HEK293T (cell line): ENCODE results near the gene CTNNBIP1.

Experiments used
- CTCF ChIA-PET: fragments of 350-600 bp; formaldehyde crosslinking; extraction: SDS; loops from one replicate; lab custom pipeline; 2021; ENCODE audit warnings: antibody characterized with exemption, inconsistent platforms; lab: Yijun Ruan, JAX
- POLR2A ChIA-PET: fragments of 350-600 bp; formaldehyde crosslinking; extraction: SDS; loops from one replicate; lab custom pipeline; 2020; ENCODE audit warnings: antibody characterized with exemption, inconsistent platforms; lab: Yijun Ruan, JAX
- DNase-seq: peaks from one replicate; pipeline ENCODE4 v3.0.0; 2012; ENCODE audit warnings: mixed read lengths; ENCODE audit errors: extremely low spot score
- ARNT ChIP-seq: fragments of 450-650 bp; IDR thresholded peaks from 2 replicates; pipeline ENCODE4 v1.6.1; 2017; ENCODE audit warnings: mild to moderate bottlenecking
- BHLHE40 ChIP-seq: fragments of 450-650 bp; IDR thresholded peaks from 2 replicates; pipeline ENCODE4 v1.6.1; 2016; ENCODE audit warnings: mild to moderate bottlenecking, moderate library complexity, borderline replicate concordance
- CTBP1 ChIP-seq: fragments of 450-650 bp; IDR thresholded peaks from 2 replicates; pipeline ENCODE4 v1.6.1; 2016; ENCODE audit warnings: borderline replicate concordance
- ELF4 ChIP-seq: fragments of 450-650 bp; IDR thresholded peaks from 2 replicates; pipeline ENCODE4 v1.6.1; 2017; ENCODE audit warnings: antibody characterized with exemption
- FOXA1 ChIP-seq: fragments of 450-650 bp; IDR thresholded peaks from 2 replicates; pipeline ENCODE4 v1.6.1; 2016; ENCODE audit warnings: mild to moderate bottlenecking
- FOXK2 ChIP-seq: fragments of 450-650 bp; IDR thresholded peaks from 2 replicates; pipeline ENCODE4 v1.6.1; 2016; ENCODE audit warnings: mild to moderate bottlenecking
- FOXM1 ChIP-seq: fragments of 450-650 bp; IDR thresholded peaks from 2 replicates; pipeline ENCODE4 v1.6.1; 2017; ENCODE audit warnings: mild to moderate bottlenecking, borderline replicate concordance
- HDGF ChIP-seq: fragments of 450-650 bp; IDR thresholded peaks from 2 replicates; pipeline ENCODE4 v1.6.1; 2017; ENCODE audit warnings: antibody characterized with exemption, borderline replicate concordance
- L3MBTL2 ChIP-seq: fragments of 450-650 bp; conservative IDR thresholded peaks from 2 replicates; pipeline ENCODE4 v1.6.1; 2016; ENCODE audit warnings: mild to moderate bottlenecking
- LEF1 ChIP-seq: fragments of 450-650 bp; IDR thresholded peaks from 2 replicates; pipeline ENCODE4 v1.6.1; 2017; ENCODE audit warnings: mild to moderate bottlenecking, borderline replicate concordance
- NFRKB ChIP-seq: fragments of 450-650 bp; IDR thresholded peaks from 2 replicates; pipeline ENCODE4 v1.6.1; 2016; ENCODE audit warnings: mild to moderate bottlenecking, moderate library complexity
- SP1 ChIP-seq: fragments of 450-650 bp; IDR thresholded peaks from 2 replicates; pipeline ENCODE4 v1.6.1; 2017
- SUZ12 ChIP-seq: fragments of 450-650 bp; IDR thresholded peaks from 2 replicates; pipeline ENCODE4 v1.6.1; 2016; ENCODE audit warnings: mild to moderate bottlenecking
- TARDBP ChIP-seq: fragments of 450-650 bp; IDR thresholded peaks from 2 replicates; pipeline ENCODE4 v1.6.1; 2016
- ZNF384 ChIP-seq: fragments of 450-650 bp; IDR thresholded peaks from 2 replicates; pipeline ENCODE4 v1.6.1; 2016
- TF ChIP-seq, protein P1 (sequence below): fragments of 450-650 bp; IDR thresholded peaks from 2 replicates; pipeline ENCODE4 v1.6.1; 2016

CTNNBIP1 gene

DNA sequence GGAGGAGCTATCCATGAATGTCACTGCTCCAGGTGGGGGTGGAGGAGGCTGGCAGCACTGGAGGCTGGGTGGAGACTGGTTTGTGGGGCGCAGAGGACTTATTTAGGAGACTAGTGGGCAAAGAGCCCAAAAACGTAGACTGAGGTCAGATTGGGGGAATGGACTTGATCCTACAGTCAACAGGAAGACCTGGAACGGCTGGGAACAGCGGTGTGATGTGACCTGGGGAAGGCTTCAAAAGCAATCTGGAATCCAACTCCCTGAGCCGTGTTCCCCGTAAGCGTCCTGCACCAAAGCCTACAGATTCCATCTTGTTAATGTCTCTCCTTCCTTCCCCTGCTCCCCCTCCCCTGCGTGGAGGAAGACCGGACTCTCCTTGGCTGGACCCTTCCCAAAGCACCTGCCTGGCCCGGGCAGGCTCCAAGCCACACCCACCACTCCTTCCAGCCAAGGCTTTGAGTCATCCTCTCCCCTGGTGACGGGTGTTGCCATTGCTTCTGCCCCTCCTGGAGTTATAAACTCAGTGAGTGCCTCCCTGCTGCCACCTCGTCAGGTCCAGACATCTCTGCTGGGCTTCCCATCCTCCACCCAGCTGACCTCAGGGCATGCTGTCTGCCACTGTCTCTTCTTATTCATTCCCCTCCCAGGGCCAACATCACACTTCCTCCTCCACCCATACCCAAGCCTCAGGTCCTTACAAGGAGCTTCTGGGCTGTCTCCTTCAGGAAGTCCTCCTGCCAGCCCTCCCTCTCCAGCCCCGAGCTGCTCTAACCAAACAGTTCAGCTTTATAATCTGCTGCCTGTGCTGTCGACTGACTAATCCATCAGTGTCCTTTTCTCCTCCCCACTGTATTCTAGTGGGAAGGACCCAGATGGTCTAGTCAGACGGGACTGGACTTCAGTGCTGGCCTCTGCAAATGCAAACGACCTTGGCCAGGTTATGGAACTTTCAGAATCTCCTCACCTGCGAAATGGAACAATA, 84.7 kb downstream of the CTNNBIP1 start:
- peak; percentile 45 for DNase-seq
- ChIA-PET CTCF (interaction anchor here (1.2 kb wide), 1 partner anchor 210 kb away, joined by 3 read pairs; no protein-coding TSS in a partner anchor), POLR2A (no interaction called here)
- TF ChIP-seq HDGF: no peak
- TF ChIP-seq FOXA1: no peak
- no peak for TF ChIP-seq SP1
- no peak for TF ChIP-seq FOXK2
- TF ChIP-seq SUZ12: no peak
- TF ChIP-seq ARNT: no peak
- TF ChIP-seq NFRKB: no peak
- TF ChIP-seq, protein P1, sequence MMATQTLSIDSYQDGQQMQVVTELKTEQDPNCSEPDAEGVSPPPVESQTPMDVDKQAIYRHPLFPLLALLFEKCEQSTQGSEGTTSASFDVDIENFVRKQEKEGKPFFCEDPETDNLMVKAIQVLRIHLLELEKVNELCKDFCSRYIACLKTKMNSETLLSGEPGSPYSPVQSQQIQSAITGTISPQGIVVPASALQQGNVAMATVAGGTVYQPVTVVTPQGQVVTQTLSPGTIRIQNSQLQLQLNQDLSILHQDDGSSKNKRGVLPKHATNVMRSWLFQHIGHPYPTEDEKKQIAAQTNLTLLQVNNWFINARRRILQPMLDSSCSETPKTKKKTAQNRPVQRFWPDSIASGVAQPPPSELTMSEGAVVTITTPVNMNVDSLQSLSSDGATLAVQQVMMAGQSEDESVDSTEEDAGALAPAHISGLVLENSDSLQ: no peak
- TF ChIP-seq TARDBP: no peak
- no peak for TF ChIP-seq ELF4
- no peak for TF ChIP-seq BHLHE40
- TF ChIP-seq L3MBTL2: no peak
- no peak for TF ChIP-seq FOXM1
- no peak for TF ChIP-seq ZNF384
- no peak for TF ChIP-seq CTBP1
- TF ChIP-seq LEF1: no peak

DNA sequence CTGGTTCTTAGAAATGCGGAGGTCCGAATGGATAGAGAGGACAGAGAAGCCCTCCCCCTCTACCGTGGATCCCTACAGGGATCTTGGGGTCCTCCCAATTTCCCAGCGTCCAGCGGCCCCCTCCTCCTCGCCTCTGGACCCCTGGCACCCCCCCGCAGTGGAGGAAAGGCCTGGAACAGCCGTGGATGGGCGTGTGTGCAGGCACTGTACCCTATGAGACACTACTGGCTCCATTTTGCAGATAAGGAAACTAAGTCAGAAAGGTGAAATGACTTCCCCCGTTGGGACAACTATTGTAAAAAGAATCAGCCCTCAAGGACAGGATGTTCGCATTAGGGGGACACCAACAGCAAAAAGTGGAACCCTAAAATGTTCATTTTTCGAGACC, 85.4 kb downstream of the CTNNBIP1 start:
- DNase-seq: no peak
- ChIA-PET CTCF (no interaction called here), POLR2A (no interaction called here)
- TF ChIP-seq NFRKB (no peak), FOXA1 (no peak), CTBP1 (no peak), FOXM1 (no peak), LEF1 (no peak), L3MBTL2 (no peak), HDGF (no peak), TARDBP (no peak), ZNF384 (no peak), ARNT (no peak), FOXK2 (no peak), BHLHE40 (no peak), ELF4 (no peak), SP1 (no peak), SUZ12 (no peak)
- TF ChIP-seq, protein P1: no peak

DNA sequence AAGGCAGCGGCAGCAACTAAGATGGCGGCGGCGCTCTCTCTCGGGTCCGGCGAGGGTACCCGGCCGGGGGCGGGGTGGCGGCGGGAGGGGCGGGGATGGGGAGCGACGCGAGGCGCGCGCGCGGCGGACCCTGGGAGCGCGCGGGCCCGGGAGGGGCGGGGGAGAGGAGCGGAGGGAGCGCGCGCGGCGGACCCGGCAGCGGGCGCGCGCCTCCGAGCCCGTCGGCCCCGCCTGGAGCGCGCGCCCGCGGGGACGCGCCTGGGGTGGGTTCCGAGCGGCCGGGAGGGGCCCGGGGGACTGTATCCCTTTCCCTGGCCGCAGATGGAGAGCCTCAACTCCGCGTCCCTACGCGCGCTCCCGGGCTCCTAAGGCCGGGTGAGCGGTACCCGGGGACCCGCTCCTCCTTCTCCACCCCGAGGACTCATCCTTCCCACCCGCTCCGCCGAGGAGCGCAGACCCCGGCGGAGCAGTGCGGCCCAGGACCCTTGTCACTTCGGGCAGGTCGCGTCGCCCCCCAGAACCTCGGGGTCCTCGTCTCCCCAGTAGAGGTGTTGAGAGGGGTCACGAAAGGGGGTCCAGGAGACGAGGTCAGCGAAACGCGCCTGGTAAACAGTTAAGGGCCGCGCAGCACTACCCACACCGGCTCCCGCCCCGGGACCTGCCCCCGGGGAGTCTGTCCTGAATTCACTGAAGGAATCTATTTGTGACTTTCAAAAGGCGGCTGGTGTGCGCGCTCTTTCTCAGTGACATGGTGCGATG, 85.9 kb downstream of the CTNNBIP1 start, which contains the start of gene CLSTN1:
Gene CLSTN1 (minus strand): TSS at position 23 of the 759 bp plus-strand sequence. CDS start 232 bp downstream, outside the sequence.
- POLR2A ChIA-PET: no interaction called here
- peak; percentile 91 for DNase-seq
- no peak for TF ChIP-seq TARDBP
- CTCF ChIA-PET: no interaction called here

DNA sequence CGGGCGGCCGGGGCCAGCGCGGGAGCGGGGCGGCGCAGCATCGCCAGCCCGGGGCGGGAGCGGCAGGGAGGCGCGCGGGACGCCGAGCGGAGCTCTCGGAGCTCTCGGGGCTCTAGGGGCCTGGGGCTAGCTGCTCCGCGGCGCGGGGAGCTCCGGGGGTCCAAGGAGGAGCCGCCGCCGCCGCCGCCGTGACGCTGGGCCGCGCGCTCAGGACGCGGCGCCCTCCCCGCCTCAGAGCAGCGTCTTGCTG, 86.5 kb downstream of the CTNNBIP1 start:
- CTCF ChIA-PET: no interaction called here
- POLR2A ChIA-PET: no interaction called here
- TF ChIP-seq FOXM1 (0 out of 2 replicates have a peak, but pooled peaks have one; percentile 6), BHLHE40 (no peak), ARNT (0 out of 2 replicates have a peak, but pooled peaks have one; percentile 7)
- no peak for DNase-seq

DNA sequence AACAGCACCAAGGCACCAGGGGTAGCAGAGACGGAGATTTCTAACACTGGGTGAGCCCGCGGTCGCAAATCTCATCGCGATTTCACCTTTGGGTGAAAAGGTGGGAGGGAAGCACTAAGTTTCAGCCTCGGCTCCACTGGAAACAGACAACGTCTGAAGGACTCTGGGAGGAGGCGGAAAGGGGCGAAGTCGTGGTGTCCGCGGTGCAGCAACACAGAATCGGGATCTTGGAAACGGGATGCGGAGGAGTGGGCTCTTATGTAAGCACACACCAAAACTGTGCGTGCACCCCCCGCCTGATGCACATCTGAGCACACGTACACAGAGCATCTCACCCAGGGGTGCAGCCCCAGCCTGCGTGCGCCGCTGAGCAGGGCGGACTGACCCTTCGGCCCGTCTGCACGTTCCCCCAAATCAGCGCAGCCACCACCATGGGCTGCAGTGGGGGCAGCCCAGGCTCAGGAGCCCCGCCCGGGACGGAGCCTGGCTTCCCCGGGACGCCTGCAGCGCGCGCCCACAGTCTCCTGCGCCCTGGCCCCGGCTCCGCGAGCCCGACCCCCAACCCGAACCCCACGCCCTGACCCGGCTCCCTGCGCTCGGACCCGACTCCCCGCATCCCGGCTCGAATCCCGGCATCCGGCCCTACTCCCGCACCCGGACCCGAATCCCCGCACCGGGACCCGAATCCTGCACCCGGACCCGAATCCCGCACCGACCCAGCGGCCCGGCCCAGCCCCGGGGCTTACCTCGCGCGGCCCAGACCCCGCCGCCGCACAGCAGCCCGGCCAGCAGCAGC, 87.0 kb downstream of the CTNNBIP1 start:
- CTCF ChIA-PET: interaction anchor here (0.5 kb wide), 1 partner anchor 104 kb away, joined by 3 read pairs; no protein-coding TSS in a partner anchor
- POLR2A ChIA-PET: no interaction called here
- TF ChIP-seq L3MBTL2 (no peak), FOXK2 (no peak), LEF1 (no peak), SP1 (no peak), NFRKB (no peak), FOXA1 (no peak), ARNT (no peak), ELF4 (no peak), SUZ12 (no peak), TARDBP (no peak), BHLHE40 (no peak), HDGF (no peak), FOXM1 (no peak), CTBP1 (no peak), ZNF384 (no peak)
- TF ChIP-seq, protein P1: no peak
- DNase-seq: peak; percentile 38
